GM23338 (cell line): ENCODE data around the gene GCKR. TPM values are rescaled to one million over a fixed set of nuclear protein-coding genes. Genes with fewer than 3 reads are reported as not detected.

Source experiments
- ATAC-seq: fragments of 200-7000 bp; cut with Tn5 transposase; 3 replicates; pipeline ENCODE4 v1.9.1; 2020
- DNase-seq: peaks from one replicate; pipeline ENCODE4 v3.0.0-alpha.2; 2015; ENCODE audit warnings: low spot score
- H2AFZ ChIP-seq: fragments of 200-600 bp; sonication (generic); 2 replicates; pipeline ENCODE4 v1.8.0; 2016; ENCODE audit warnings: antibody characterized with exemption, mild to moderate bottlenecking, moderate library complexity
- H3F3A ChIP-seq: fragments of 200-600 bp; sonication (generic); replicated peaks from 2 replicates; pipeline ENCODE4 v1.8.0; 2017; ENCODE audit warnings: antibody characterized with exemption, mixed run types, low read depth
- H3K27ac ChIP-seq: fragments of 200-600 bp; sonication (generic); 2 replicates; pipeline ENCODE4 v1.6.1; 2016; ENCODE audit warnings: low read depth
- H3K27me3 ChIP-seq: fragments of 200-600 bp; sonication (generic); 2 replicates; pipeline ENCODE4 v1.8.0; 2016; ENCODE audit warnings: mild to moderate bottlenecking, mixed run types, moderate library complexity; ENCODE audit not compliant: insufficient read depth
- H3K36me3 ChIP-seq: fragments of 200-600 bp; sonication (generic); 2 replicates; pipeline ENCODE4 v1.8.0; 2016; ENCODE audit warnings: mild to moderate bottlenecking; ENCODE audit not compliant: insufficient read depth
- H3K4me1 ChIP-seq: fragments of 200-600 bp; sonication (generic); 2 replicates; pipeline ENCODE4 v1.8.0; 2016; ENCODE audit warnings: mild to moderate bottlenecking, moderate library complexity; ENCODE audit not compliant: insufficient read depth
- H3K4me2 ChIP-seq: fragments of 200-600 bp; sonication (generic); 2 replicates; pipeline ENCODE4 v1.7.1; 2017; ENCODE audit warnings: mixed run types
- H3K4me3 ChIP-seq: fragments of 200-600 bp; sonication (generic); 2 replicates; pipeline ENCODE4 v1.6.1; 2016; ENCODE audit warnings: mixed run types
- H3K79me2 ChIP-seq: fragments of 200-600 bp; sonication (generic); replicated peaks from 2 replicates; pipeline ENCODE4 v1.8.0; 2017; ENCODE audit warnings: mild to moderate bottlenecking; ENCODE audit not compliant: insufficient read depth
- H3K9me2 ChIP-seq: fragments of 200-600 bp; sonication (generic); 2 replicates; pipeline ENCODE4 v1.8.0; 2017; ENCODE audit not compliant: insufficient read depth
- H4K20me1 ChIP-seq: fragments of 200-600 bp; sonication (generic); replicated peaks from 2 replicates; pipeline ENCODE4 v1.8.0; 2017; ENCODE audit warnings: mild to moderate bottlenecking; ENCODE audit not compliant: insufficient read depth
- H3K27ac Mint-ChIP-seq: 2 replicates; pipeline ENCODE4 v1.8.0; 2020; ENCODE audit warnings: inconsistent platforms, mild to moderate bottlenecking, moderate library complexity, mixed read lengths
- H3K27me3 Mint-ChIP-seq: 3 replicates; pipeline ENCODE4 v1.8.0; 2022; ENCODE audit warnings: low read depth, mild to moderate bottlenecking, moderate library complexity, mixed read lengths, inconsistent platforms; ENCODE audit not compliant: insufficient read depth, poor library complexity
- H3K36me3 Mint-ChIP-seq: 3 replicates; pipeline ENCODE4 v1.8.0; 2021; ENCODE audit warnings: low read depth, mild to moderate bottlenecking, inconsistent platforms, moderate library complexity, mixed read lengths
- H3K4me1 Mint-ChIP-seq: 3 replicates; pipeline ENCODE4 v1.8.0; 2020; ENCODE audit warnings: mild to moderate bottlenecking, inconsistent platforms, mixed read lengths
- H3K4me3 Mint-ChIP-seq: 3 replicates; pipeline ENCODE4 v1.8.0; 2021; ENCODE audit warnings: moderate library complexity, mild to moderate bottlenecking, inconsistent platforms, mixed read lengths
- H3K9me3 Mint-ChIP-seq: 3 replicates; pipeline ENCODE4 v1.8.0; 2020; ENCODE audit warnings: moderate library complexity, mild to moderate bottlenecking, inconsistent platforms, mixed read lengths
- ETS1 ChIP-seq: IDR thresholded peaks from 2 replicates; pipeline ENCODE4 v1.6.1; 2016; ENCODE audit warnings: antibody characterized with exemption
- EZH2 ChIP-seq: fragments of 200-600 bp; sonication (generic); IDR thresholded peaks from one replicate; pipeline ENCODE4 v1.8.0; 2017; ENCODE audit warnings: antibody characterized with exemption, mild to moderate bottlenecking, low read depth; ENCODE audit not compliant: unreplicated experiment
- EZH2phosphoT487 ChIP-seq: fragments of 200-600 bp; sonication (generic); IDR thresholded peaks from one replicate; pipeline ENCODE4 v1.8.1; 2018; ENCODE audit warnings: antibody characterized with exemption; ENCODE audit not compliant: unreplicated experiment
- JUNB ChIP-seq: IDR thresholded peaks from one replicate; pipeline ENCODE4 v1.6.1; 2016; ENCODE audit warnings: antibody characterized with exemption; ENCODE audit not compliant: unreplicated experiment
- NANOG ChIP-seq: IDR thresholded peaks from 2 replicates; pipeline ENCODE4 v1.6.1; 2016; ENCODE audit warnings: antibody characterized with exemption, borderline replicate concordance
- POLR2AphosphoS5 ChIP-seq: IDR thresholded peaks from 2 replicates; pipeline ENCODE4 v1.6.1; 2016; ENCODE audit warnings: antibody characterized with exemption, low read depth
- STAT1 ChIP-seq: IDR thresholded peaks from one replicate; pipeline ENCODE4 v1.6.1; 2016; ENCODE audit warnings: antibody characterized with exemption; ENCODE audit not compliant: unreplicated experiment
- ZNF114 ChIP-seq: fragments of 250-450 bp; sonication (Bioruptor Pico); IDR thresholded peaks from 2 replicates; pipeline ENCODE4 v1.5.0; 2020; ENCODE audit warnings: mild to moderate bottlenecking, moderate library complexity
- ZNF331 ChIP-seq: fragments of 250-450 bp; sonication (Bioruptor Pico); IDR thresholded peaks from 2 replicates; pipeline ENCODE4 v1.5.0; 2020; ENCODE audit warnings: low read depth, mild to moderate bottlenecking, moderate library complexity
- ZNF462 ChIP-seq: fragments of 250-450 bp; sonication (Bioruptor Pico); IDR thresholded peaks from 2 replicates; pipeline ENCODE4 v1.5.0; 2020; ENCODE audit warnings: mild to moderate bottlenecking, moderate library complexity
- polyA plus RNA-seq: library from polyadenylated mRNA; unstranded; fragments of >200 nt; fragmentation: Nextera tagmentation; extraction: Ambion mirVana; gene quantifications from 2 replicates; pipeline ENCODE4 v1.2.1, GENCODE V29; 2016
- total RNA-seq: library from RNA; depleted of rRNA; stranded (reverse); fragments of >200 nt; shearing (Covaris generic); gene quantifications from 2 replicates; pipeline ENCODE4 v1.2.3, GENCODE V29; 2014
- TF ChIP-seq, protein P1 (sequence below): IDR thresholded peaks from one replicate; pipeline ENCODE4 v1.6.1; 2018; ENCODE audit warnings: antibody characterized with exemption; ENCODE audit not compliant: unreplicated experiment
- TF ChIP-seq, protein P2 (sequence below), 2 experiments: fragments of 200-600 bp in 1 of 2; sonication (generic) in 1 of 2; conservative IDR thresholded peaks; 2 replicates each; pipeline versions ENCODE4 v1.5.1 to v1.6.1; 2016 to 2017; ENCODE audit warnings: antibody characterized with exemption in 2 of 2, low read depth in 2 of 2, mild to moderate bottlenecking in 2 of 2, moderate library complexity in 1 of 2

Gene GCKR
- total and polyA plus RNA-seq, 2 experiments from 2014 or later = not detected

- DNase-seq = no peak
- H3K27me3 ChIP-seq = peaks cover 14% of the 10 kb centered on the region; the same call in 1 of the 2 replicates
- peaks cover 2% of the 10 kb centered on the region for H3K27me3 Mint-ChIP-seq
- no peaks in the 10 kb centered on the region for H4K20me1 ChIP-seq
- H3K9me2 ChIP-seq = no peaks in the 10 kb centered on the region
- H3F3A ChIP-seq = no peaks in the 10 kb centered on the region
- H3K4me2 ChIP-seq = no peak overlapping the region
- no peak overlapping the region for H2AFZ ChIP-seq
- peaks cover 2% of the 10 kb centered on the region; the same call in 2 of the 3 replicates for H3K9me3 Mint-ChIP-seq
- H3K4me3 Mint-ChIP-seq = no peak overlapping the region
- no peak overlapping the region for H3K4me3 ChIP-seq
- no peak for ATAC-seq
- no peaks in the 10 kb centered on the region for H3K79me2 ChIP-seq
- H3K4me1 Mint-ChIP-seq = no peaks in the 10 kb centered on the region
- no peak overlapping the region for H3K27ac ChIP-seq
- H3K36me3 Mint-ChIP-seq = no peaks in the 10 kb centered on the region
- H3K4me1 ChIP-seq = no peaks in the 10 kb centered on the region
- no peaks in the 10 kb centered on the region for H3K36me3 ChIP-seq
- no peak overlapping the region for H3K27ac Mint-ChIP-seq
- TF ChIP-seq JUNB (no peak), NANOG (no peak), EZH2phosphoT487 (no peak), STAT1 (no peak), ZNF331 (CRISPR knock-in tag) (no peak), POLR2AphosphoS5 (no peak), ETS1 (no peak), EZH2 (no peak), ZNF114 (CRISPR knock-in tag) (no peak), ZNF462 (CRISPR knock-in tag) (no peak)
- TF ChIP-seq, protein P1, sequence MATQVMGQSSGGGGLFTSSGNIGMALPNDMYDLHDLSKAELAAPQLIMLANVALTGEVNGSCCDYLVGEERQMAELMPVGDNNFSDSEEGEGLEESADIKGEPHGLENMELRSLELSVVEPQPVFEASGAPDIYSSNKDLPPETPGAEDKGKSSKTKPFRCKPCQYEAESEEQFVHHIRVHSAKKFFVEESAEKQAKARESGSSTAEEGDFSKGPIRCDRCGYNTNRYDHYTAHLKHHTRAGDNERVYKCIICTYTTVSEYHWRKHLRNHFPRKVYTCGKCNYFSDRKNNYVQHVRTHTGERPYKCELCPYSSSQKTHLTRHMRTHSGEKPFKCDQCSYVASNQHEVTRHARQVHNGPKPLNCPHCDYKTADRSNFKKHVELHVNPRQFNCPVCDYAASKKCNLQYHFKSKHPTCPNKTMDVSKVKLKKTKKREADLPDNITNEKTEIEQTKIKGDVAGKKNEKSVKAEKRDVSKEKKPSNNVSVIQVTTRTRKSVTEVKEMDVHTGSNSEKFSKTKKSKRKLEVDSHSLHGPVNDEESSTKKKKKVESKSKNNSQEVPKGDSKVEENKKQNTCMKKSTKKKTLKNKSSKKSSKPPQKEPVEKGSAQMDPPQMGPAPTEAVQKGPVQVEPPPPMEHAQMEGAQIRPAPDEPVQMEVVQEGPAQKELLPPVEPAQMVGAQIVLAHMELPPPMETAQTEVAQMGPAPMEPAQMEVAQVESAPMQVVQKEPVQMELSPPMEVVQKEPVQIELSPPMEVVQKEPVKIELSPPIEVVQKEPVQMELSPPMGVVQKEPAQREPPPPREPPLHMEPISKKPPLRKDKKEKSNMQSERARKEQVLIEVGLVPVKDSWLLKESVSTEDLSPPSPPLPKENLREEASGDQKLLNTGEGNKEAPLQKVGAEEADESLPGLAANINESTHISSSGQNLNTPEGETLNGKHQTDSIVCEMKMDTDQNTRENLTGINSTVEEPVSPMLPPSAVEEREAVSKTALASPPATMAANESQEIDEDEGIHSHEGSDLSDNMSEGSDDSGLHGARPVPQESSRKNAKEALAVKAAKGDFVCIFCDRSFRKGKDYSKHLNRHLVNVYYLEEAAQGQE = no peak
- TF ChIP-seq, protein P2, sequence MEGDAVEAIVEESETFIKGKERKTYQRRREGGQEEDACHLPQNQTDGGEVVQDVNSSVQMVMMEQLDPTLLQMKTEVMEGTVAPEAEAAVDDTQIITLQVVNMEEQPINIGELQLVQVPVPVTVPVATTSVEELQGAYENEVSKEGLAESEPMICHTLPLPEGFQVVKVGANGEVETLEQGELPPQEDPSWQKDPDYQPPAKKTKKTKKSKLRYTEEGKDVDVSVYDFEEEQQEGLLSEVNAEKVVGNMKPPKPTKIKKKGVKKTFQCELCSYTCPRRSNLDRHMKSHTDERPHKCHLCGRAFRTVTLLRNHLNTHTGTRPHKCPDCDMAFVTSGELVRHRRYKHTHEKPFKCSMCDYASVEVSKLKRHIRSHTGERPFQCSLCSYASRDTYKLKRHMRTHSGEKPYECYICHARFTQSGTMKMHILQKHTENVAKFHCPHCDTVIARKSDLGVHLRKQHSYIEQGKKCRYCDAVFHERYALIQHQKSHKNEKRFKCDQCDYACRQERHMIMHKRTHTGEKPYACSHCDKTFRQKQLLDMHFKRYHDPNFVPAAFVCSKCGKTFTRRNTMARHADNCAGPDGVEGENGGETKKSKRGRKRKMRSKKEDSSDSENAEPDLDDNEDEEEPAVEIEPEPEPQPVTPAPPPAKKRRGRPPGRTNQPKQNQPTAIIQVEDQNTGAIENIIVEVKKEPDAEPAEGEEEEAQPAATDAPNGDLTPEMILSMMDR (conservative IDR thresholded peaks at IDR 0.05; ENCODE audit: low read depth in 2 of 2) = no peak
These were observed 70.0 kb downstream of the GCKR start for GRCh38 chr2:27566628-27567027.
